K562 (cell line): ENCODE data around the gene CRYBA4. TPM values are rescaled to one million over a fixed set of nuclear protein-coding genes. Genes with fewer than 3 reads are reported as not detected.

Experiments used
- CBFA2T2 ChIP-seq: fragments of 450-650 bp; conservative IDR thresholded peaks from 2 replicates; pipeline ENCODE4 v1.6.1; 2017; ENCODE audit warnings: mild to moderate bottlenecking
- CBFB ChIP-seq: sonication (generic); formaldehyde crosslinking; IDR thresholded peaks from 2 replicates; pipeline ENCODE4 v1.4.0; 2020; ENCODE audit warnings: mild to moderate bottlenecking, missing genetic modification reagents
- ERF ChIP-seq: fragments of 450-650 bp; formaldehyde crosslinking; IDR thresholded peaks from 2 replicates; pipeline ENCODE4 v1.4.0; 2020; ENCODE audit warnings: mild to moderate bottlenecking, mixed read lengths
- ILF3 ChIP-seq: fragments of 450-650 bp; IDR thresholded peaks from 2 replicates; pipeline ENCODE4 v1.6.1; 2018; ENCODE audit warnings: antibody characterized with exemption, mild to moderate bottlenecking, moderate library complexity, borderline replicate concordance
- KDM5B ChIP-seq: fragments of 200-600 bp; sonication (generic); IDR thresholded peaks from 2 replicates; pipeline ENCODE4 v1.6.1; 2012; ENCODE audit warnings: low read depth, mild to moderate bottlenecking, moderate library complexity, low read length, control low read depth, inconsistent platforms; ENCODE audit not compliant: insufficient replicate concordance
- MAFK ChIP-seq: IDR thresholded peaks from 2 replicates; pipeline ENCODE4 v1.6.1; 2011; ENCODE audit warnings: low read length, improper control_type of control experiment
- RAD51 ChIP-seq: fragments of 450-650 bp; IDR thresholded peaks from 2 replicates; pipeline ENCODE4 v1.7.1; 2016; ENCODE audit warnings: low read depth, mild to moderate bottlenecking, borderline replicate concordance
- RBM39 ChIP-seq: fragments of 200-400 bp; formaldehyde crosslinking; optimal IDR thresholded peaks from 2 replicates; pipeline ENCODE3; 2018; ENCODE audit warnings: low read depth, low read length
- TFE3 ChIP-seq: fragments of 450-650 bp; formaldehyde crosslinking; IDR thresholded peaks from 2 replicates; pipeline ENCODE4 v1.4.0; 2020; ENCODE audit warnings: mild to moderate bottlenecking, mixed read lengths
- ZNF384 ChIP-seq: IDR thresholded peaks from 2 replicates; pipeline ENCODE4 v1.6.1; 2012; ENCODE audit warnings: low read depth, low read length, improper control_type of control experiment
- ZNF395 ChIP-seq: fragments of 200-800 bp; sonication (Bioruptor generic); IDR thresholded peaks from 2 replicates; pipeline ENCODE4 v1.6.1; 2017; ENCODE audit warnings: missing genetic modification characterization, missing compliant biosample characterization
- polyA plus RNA-seq, 8 experiments: library from polyadenylated mRNA; depleted of rRNA in 4 of 8; stranded (reverse) in 5 of 8; unstranded in 3 of 8; fragments of >200 nt; fragmentation: Nextera tagmentation in 2 of 8; fragmentation: Illumina TruSeq in 1 of 8; extraction: Ambion mirVana in 2 of 8; extraction: Trizol in 1 of 8; gene quantifications; 2 replicates each; pipeline versions ENCODE4 v1.2.1 to v1.2.3, GENCODE V29; 2011 to 2014; ENCODE audit warnings: inconsistent platforms in 1 of 8, missing spikeins in 1 of 8
- total RNA-seq, 7 experiments: library from RNA; depleted of rRNA in 6 of 7; stranded (reverse); fragments of >200 nt in 6 of 7; fragmentation: Illumina TruSeq in 2 of 7; extraction: Trizol in 2 of 7; gene quantifications; 2 replicates each; pipeline versions ENCODE4 v1.2.1 to v1.2.3, GENCODE V29; 2011 to 2021; ENCODE audit warnings: low replicate concordance in 1 of 7
- TF ChIP-seq, protein P1 (sequence below): fragments of 450-650 bp; formaldehyde crosslinking; IDR thresholded peaks from 2 replicates; pipeline ENCODE4 v1.4.0; 2022; ENCODE audit warnings: mild to moderate bottlenecking, moderate library complexity
- TF ChIP-seq, protein P2 (sequence below): fragments of 450-650 bp; IDR thresholded peaks from 2 replicates; pipeline ENCODE4 v1.6.1; 2018; ENCODE audit not compliant: partially characterized antibody

CRYBA4 gene
- total and polyA plus RNA-seq, 9 of the 15 experiments (the other 6 are each of a cell fraction or from before 2014, with no cell fraction given) = 0.59 to 3.3 (median 1.6) TPM

DNA sequence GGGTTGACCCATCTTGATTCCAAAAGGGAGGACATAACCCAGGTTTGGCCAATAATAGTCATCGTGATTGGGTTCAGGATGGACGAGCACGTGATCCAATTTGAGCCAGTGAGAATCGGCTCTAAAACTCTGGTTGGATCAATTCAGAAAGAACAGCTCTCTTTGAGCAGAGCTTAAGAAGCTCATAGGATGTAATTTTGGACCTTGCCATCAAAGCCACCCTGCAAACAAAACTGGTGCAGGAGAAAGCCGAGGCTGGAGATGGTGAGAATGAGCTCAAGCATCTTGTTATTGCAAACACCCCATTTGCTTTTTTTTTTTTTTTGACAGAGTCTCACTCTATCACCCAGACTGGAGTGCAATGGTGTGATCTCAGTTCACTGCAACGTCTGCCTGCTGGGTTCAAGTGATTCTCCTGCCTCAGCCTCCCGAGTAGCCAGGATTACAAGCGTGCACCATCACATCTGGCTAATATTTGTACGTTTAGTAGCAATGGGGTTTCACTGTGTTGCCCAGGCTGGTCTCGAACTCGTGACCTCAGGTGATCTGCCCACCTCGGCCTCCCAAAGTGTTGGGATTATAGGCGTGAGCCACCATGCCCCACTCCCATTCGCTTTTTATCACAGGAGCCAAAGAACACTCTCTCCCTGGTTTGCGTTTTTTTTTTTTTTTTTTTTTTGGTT lies 21.8 kb downstream of the CRYBA4 start (continued):
- TF ChIP-seq CBFA2T2 = 0 out of 2 replicates have a peak, but pooled peaks have one; percentile 21
- TF ChIP-seq TFE3 (CRISPR knock-in tag) = peak; percentile 85
- peak; percentile 3 for TF ChIP-seq KDM5B
- no peak for TF ChIP-seq CBFB
- TF ChIP-seq, protein P1, sequence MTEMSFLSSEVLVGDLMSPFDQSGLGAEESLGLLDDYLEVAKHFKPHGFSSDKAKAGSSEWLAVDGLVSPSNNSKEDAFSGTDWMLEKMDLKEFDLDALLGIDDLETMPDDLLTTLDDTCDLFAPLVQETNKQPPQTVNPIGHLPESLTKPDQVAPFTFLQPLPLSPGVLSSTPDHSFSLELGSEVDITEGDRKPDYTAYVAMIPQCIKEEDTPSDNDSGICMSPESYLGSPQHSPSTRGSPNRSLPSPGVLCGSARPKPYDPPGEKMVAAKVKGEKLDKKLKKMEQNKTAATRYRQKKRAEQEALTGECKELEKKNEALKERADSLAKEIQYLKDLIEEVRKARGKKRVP (CRISPR knock-in tag) = no peak
- no peak for TF ChIP-seq ILF3
- no peak for TF ChIP-seq MAFK
- TF ChIP-seq, protein P2, sequence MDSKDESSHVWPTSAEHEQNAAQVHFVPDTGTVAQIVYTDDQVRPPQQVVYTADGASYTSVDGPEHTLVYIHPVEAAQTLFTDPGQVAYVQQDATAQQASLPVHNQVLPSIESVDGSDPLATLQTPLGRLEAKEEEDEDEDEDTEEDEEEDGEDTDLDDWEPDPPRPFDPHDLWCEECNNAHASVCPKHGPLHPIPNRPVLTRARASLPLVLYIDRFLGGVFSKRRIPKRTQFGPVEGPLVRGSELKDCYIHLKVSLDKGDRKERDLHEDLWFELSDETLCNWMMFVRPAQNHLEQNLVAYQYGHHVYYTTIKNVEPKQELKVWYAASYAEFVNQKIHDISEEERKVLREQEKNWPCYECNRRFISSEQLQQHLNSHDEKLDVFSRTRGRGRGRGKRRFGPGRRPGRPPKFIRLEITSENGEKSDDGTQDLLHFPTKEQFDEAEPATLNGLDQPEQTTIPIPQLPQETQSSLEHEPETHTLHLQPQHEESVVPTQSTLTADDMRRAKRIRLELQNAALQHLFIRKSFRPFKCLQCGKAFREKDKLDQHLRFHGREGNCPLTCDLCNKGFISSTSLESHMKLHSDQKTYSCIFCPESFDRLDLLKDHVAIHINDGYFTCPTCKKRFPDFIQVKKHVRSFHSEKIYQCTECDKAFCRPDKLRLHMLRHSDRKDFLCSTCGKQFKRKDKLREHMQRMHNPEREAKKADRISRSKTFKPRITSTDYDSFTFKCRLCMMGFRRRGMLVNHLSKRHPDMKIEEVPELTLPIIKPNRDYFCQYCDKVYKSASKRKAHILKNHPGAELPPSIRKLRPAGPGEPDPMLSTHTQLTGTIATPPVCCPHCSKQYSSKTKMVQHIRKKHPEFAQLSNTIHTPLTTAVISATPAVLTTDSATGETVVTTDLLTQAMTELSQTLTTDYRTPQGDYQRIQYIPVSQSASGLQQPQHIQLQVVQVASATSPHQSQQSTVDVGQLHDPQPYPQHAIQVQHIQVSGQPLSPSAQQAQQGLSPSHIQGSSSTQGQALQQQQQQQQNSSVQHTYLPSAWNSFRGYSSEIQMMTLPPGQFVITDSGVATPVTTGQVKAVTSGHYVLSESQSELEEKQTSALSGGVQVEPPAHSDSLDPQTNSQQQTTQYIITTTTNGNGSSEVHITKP = peak; percentile 50
- TF ChIP-seq ERF (CRISPR knock-in tag) = no peak
- TF ChIP-seq ZNF395 (CRISPR knock-in tag) = 0 out of 2 replicates have a peak, but pooled peaks have one; percentile 12
- no peak for TF ChIP-seq RBM39
- TF ChIP-seq RAD51 = peak; percentile 82
- TF ChIP-seq ZNF384 = peak; percentile 38; the same call in 1 of the 2 replicates
